Amygdala (tissue), 56 donors: ENCODE data around the gene PNPO.
A peak's percentile ranks its signal among the peaks of the same experiment; 100 is the strongest.

ENCODE experiments used
- DNase-seq, 56 donors: peaks; one replicate each; lab custom pipeline; 2025; lab: John Stamatoyannopoulos, UW

Gene PNPO

DNA sequence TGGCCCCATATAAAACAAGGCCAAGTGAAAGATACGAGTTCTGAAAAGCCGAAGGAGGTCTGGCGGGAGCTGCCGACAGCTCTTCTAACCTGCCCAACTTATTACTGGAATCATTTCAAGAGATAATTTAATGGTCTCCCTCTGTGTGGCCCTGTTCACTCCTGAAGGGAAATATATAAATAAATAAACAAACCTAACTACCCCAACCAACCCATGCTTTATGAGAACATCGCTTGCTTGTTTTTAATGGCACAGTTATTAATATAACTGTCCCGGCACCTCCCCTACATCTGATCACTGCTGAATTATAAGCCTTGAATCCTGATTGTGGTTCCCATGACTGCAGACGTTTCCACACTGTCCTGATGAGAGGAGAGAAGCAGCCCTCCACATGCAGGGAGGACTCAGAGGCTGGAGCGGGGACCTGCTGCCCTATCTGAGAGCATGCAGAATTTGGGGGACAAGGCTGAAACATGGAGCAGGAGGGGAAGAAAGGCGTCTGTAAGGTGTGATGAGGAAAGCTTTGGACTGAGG is 51.7 kb downstream of the PNPO start:
- peak in 1 of 56 donors; percentile 13 for DNase-seq

DNA sequence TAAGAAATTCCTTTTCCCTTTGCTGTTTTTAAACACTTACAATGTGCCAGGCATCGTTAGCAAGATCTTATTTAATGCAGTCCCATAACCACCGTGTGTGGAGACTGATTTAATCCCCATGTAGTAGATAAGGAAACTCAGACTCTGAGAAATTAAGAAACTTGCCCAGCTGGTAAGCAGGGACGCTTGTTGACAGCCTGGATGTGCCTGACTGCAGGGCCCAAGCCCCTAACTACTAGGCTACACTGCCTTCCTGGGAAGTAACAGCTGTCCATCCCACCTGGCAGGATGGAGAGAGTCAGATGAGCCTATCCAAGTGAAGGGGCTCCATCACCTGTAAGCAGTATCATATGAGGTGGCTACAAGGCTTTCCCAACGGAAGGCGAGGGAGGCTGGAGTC is 52.6 kb downstream of the PNPO start:
- DNase-seq: no peak

GRCh38 chr17:47994724-47995123 is 53.4 kb downstream of the PNPO start:
- no peak for DNase-seq

DNA sequence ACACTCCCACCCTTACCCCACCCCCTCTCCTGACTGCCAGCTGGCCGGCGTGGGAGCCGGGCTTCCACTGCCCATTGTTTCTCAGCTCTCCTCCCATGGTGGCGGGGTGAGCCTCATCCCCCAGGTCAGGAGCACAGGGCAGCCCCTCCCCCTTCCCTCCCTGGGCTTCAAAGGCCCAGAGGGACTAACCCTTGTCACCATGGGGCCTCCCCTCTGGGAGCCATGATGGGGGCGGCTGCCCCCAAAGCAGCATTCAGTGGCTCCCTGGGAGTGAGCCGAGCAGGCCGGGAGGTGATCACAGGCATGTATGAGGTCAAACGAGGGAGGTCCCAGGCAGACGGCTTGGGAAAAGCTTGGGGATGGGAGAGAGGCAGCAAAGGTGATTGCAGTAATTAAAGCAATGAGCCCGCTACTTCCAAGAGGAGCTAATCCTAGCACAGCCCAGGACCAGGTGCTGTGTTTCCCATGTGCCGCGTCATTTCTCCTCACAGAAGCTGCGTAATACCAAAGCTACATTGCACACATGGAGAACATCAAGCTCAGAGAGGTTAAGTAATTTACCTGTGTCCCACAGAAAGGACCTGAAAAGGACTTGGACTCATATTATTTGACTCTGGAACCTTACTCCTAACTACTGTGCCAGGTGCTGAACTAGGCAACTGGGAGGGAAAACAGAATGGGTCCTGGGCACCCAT is 54.0 kb downstream of the PNPO start:
- no peak for DNase-seq

GRCh38 chr17:47996201-47996600 is 54.8 kb downstream of the PNPO start:
- DNase-seq: no peak

DNA sequence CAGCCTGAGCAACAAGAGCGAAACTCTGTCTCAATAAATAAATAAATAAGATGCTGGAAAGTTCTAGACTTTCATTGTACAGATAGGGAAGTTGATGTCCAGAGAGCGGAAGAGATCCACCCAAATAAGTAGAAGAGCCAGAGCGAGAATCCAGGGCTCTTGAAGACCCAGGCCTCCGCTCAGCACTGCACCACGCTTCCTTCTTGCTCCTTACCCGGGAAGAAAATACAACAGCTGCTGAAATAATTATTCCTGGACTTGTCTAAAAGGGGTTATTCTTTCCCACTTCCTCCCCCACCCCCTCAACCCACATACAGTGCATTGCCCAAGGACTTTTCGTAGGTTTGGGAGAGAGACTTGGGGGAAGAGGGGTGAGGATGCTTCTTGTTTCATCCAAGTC is 56.2 kb downstream of the PNPO start:
- no peak for DNase-seq

- no peak for DNase-seq
These were observed 56.7 kb downstream of the PNPO start for GRCh38 chr17:47998044-47998443.
